ENCODE results near the gene WDR37.

GRCh38 chr10:1154531-1155295, 98.5 kb downstream of the WDR37 start:
- TF ChIP-seq, protein P1, sequence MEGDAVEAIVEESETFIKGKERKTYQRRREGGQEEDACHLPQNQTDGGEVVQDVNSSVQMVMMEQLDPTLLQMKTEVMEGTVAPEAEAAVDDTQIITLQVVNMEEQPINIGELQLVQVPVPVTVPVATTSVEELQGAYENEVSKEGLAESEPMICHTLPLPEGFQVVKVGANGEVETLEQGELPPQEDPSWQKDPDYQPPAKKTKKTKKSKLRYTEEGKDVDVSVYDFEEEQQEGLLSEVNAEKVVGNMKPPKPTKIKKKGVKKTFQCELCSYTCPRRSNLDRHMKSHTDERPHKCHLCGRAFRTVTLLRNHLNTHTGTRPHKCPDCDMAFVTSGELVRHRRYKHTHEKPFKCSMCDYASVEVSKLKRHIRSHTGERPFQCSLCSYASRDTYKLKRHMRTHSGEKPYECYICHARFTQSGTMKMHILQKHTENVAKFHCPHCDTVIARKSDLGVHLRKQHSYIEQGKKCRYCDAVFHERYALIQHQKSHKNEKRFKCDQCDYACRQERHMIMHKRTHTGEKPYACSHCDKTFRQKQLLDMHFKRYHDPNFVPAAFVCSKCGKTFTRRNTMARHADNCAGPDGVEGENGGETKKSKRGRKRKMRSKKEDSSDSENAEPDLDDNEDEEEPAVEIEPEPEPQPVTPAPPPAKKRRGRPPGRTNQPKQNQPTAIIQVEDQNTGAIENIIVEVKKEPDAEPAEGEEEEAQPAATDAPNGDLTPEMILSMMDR (IDR thresholded peaks at IDR 0.05) = no peak
- no peak for TF ChIP-seq POLR2A (IDR thresholded peaks at IDR 0.05)
